IPS-18c (cell line): ENCODE data around the gene SUMO3.

Source experiments
- H3K4me3 ChIP-seq: 2 replicates; pipeline ENCODE4 v1.7.0; 2013; ENCODE audit warnings: low read depth, mild to moderate bottlenecking, low read length, moderate library complexity; ENCODE audit not compliant: insufficient read depth
- H3K9me3 ChIP-seq: one replicate; pipeline ENCODE4 v1.6.1; 2013; ENCODE audit warnings: mild to moderate bottlenecking, low read length, moderate library complexity; ENCODE audit not compliant: control insufficient read depth, insufficient read depth

The SUMO3 gene

DNA sequence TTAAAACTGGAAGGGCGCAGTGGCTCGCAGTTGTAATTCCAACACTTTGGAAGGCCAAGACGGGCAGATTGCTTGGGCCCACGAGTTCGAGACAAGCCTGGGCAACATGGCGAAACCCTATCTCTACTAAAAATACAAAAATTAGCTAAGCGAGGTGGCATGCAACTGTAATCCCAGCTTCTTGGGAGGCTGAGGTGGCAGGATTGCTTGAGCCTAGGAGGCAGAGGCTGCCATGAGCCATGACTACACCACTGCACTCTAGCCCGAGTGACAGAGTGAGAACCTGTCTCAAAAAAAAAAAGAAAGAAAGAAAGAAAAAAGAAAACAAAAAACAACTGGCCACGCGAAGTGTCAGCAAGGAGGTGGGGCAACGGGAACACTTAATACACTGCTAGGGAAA lies 22.5 kb downstream of the SUMO3 start:
- no peak overlapping the region for H3K4me3 ChIP-seq
- no peaks in the 10 kb centered on the region for H3K9me3 ChIP-seq

DNA sequence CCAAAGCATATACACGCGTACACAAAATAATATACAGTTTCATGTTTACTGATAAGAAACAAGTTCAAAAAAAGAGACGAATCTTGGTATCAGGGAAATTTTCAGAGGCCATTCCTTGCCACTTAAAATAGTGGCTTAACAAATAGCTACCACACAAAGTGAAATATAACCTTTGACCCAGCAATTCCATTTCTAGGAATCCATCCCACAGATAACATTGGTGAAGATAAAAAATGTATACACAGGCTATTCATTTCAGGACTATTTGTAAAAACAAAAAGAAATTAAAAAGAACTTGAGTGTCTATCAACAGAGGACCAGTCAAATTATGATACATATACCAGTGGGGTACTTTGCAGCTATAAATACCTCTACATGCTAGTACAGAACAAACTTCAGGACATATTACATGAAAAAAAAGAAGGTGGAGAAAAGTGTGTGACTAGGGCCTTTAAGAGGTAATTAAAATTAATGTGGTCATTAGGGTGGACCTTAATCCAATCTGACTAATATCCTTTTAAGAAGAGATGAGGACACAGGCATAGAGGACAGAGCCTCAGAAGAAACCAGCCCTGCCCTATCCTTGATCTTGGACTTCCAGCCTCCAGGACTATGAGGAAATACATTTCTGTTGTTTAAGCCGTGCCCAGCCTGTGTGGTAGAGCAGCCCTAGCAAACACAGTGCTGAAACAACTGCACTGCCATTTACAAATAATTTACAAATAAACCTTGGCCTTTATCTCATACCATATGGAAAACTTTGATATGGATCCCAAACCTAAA lies 24.1 kb downstream of the SUMO3 start:
- Histone ChIP-seq H3K4me3 (no peak overlapping the region), H3K9me3 (no peaks in the 10 kb centered on the region)

DNA sequence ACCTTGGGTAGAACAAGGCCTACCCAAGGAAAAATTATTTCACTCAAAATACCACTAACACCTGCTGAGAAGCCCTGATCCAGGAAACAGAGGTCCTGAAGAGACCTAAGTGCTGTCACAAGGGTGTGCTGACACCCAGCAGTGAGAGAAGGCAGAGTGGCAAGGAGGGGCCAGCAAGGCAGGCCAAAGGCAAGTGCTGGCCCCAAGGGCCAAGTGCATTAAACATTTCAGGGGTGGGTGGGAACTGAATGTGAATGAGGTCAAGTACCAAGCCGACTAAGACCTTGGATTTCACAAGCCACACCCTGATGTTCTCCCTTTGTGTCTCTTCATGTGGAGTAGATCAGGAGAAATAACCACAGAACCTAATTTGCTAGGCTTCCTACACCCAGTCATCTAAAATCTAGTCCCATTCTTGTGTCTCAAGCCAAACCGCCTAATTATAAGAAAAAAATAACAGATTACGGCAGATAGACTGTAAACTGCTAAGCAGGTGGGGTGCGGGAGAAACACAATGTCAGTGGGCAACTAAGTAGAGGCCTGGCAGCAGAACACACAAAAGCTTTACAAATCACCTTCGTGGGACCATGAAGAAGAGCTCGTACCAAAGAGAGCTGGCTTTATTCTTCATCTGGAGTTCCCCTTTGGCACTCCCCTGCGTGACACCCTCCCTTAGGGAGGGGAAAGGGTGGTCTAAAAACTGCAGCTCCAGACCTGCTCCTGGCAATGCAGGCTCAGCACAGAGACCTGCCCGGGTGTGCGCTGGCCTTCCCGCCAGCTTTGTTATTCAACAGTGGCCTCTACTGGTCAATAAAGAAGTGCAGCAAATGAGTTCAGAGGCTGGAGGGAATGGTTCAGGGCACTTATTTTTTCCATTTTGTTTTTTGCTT lies 24.9 kb downstream of the SUMO3 start:
- no peaks in the 10 kb centered on the region for H3K9me3 ChIP-seq
- H3K4me3 ChIP-seq = no peak overlapping the region

DNA sequence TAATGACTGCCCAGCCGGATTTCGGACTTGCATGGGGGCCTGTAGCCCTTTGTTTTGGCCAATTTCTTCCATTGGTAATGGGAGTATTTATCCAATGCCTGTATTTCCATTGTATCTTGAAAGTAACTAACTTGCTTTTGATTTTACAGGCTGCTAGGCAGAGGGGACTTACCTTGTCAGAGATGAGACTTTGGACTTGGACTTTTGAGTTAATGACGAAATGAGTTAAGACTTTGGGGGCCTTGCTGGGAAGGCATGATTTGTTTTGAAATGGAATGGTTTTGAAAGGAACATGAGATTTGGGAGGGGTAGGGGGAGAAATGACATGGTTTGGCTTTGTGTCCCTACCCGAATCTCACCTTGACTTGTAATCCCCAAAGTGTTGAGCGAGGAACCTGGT lies 25.9 kb downstream of the SUMO3 start:
- peaks cover under 1% of the 10 kb centered on the region for H3K9me3 ChIP-seq
- H3K4me3 ChIP-seq = no peak overlapping the region

DNA sequence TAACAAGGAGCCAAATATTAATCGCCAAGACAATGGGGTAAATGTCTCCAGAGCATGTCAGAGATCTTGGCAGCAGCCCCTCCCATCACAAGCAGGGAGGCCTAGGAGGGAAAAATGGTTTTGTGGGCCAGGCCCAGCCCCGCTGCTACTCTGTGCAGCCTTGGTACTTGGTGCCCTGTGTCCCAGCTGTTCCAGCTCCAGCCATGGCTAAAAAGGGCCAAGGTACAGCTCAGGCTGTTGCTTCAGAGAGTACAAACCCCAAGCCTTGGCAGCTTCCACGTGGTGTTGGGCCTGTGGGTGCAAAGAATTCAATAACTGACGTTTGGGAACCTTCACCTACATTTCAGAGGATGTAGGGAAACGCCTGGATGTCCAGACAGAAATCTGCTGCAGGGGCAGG lies 26.6 kb downstream of the SUMO3 start:
- H3K9me3 ChIP-seq = peaks cover 2% of the 10 kb centered on the region
- no peak overlapping the region for H3K4me3 ChIP-seq

DNA sequence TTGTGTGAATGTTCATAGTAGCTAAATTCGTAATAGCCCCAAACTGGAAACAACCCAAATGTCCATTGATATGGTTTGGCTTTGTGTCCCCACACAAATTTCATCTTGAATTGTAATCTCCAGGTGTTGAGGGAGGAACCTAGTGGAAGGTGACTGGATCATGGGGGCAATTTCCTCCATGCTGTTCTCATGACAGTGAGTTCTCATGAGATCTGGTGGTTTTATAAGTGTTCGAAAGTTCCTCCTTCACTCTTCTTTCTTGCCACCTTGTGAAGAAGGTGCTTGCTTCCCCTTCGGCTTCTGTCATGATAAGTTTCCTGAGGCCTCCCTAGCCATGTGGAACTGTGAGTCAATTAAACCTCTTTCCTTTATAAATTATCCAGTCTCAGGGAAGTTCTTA lies 27.5 kb downstream of the SUMO3 start:
- H3K9me3 ChIP-seq = peaks cover 2% of the 10 kb centered on the region

DNA sequence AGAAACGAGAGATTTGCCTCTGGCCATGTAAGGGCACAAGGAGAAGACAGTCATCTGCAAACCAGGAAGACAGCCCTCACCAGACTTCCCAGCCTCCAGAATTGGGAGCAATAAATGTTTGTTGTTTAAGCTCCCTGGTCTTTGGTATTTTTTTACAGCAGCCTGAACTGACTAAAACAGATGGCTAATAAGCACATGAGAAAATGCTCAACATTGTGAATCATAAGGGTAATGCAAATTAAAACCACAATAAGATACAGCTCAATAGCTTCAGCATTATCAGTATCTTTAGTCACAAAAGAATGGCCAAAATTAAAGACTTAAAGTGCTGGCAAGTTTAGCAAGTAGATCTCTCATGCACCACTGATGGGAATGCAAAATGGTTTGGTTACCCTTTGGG lies 28.0 kb downstream of the SUMO3 start:
- Histone ChIP-seq H3K9me3 (peaks cover 6% of the 10 kb centered on the region), H3K4me3 (no peak overlapping the region)

More for the DNA sequence above, 27.5 kb downstream of the SUMO3 start:
- no peak overlapping the region for H3K4me3 ChIP-seq

DNA sequence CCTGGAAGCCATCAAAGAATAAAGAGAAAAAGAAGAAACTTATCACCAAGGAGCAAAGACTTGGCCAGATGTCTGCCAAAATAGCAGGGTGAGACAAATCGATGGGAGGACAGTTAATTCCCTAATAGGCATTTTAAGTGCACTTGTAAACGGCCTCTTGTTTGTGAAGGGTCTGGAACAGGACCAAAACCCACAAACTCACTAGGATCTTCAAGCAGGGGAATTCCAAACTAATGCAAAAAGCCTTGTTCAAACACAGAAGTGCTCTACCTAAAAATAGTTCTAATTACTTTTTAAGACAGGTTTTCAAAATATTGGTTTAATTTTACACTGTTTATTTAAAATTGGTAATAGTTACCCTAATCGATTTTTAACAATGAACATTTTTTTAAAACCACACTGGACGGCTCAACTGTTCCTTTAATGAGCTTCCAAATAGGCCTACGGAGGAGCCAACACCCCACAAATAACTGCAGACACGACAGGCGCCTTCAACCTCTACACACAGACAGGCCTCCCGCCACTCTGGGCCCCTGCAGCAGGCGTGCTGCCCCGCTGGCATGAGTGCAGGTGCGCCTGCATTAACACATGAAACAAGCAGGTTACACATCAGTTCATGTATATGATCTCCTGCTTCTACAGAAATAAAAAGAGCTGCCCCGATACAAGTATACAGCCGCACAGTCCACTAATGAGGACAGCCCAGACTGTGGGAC lies 32.1 kb downstream of the SUMO3 start:
- Histone ChIP-seq H3K9me3 (peaks cover 6% of the 10 kb centered on the region), H3K4me3 (no peak overlapping the region)

DNA sequence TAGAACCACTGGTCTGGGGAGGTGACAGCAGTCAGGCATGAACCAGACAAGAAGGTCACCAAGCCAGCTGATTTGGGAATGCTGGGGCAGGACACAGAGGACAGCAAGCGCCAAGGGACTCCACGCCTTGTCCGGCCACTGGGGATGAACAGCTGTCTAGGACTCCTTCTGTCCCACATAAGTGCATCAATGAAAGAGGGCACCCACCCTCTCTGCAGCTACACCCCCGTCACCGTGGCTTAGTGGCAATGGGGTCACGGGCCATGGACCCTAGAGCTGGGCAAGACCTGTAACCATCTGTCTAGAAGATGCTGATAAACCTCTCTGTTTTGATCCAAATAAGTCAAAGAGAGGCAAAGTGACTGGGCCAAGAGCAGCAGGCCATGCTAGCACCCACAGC lies 33.1 kb downstream of the SUMO3 start:
- no peak overlapping the region for H3K4me3 ChIP-seq
- H3K9me3 ChIP-seq = peaks cover 6% of the 10 kb centered on the region

DNA sequence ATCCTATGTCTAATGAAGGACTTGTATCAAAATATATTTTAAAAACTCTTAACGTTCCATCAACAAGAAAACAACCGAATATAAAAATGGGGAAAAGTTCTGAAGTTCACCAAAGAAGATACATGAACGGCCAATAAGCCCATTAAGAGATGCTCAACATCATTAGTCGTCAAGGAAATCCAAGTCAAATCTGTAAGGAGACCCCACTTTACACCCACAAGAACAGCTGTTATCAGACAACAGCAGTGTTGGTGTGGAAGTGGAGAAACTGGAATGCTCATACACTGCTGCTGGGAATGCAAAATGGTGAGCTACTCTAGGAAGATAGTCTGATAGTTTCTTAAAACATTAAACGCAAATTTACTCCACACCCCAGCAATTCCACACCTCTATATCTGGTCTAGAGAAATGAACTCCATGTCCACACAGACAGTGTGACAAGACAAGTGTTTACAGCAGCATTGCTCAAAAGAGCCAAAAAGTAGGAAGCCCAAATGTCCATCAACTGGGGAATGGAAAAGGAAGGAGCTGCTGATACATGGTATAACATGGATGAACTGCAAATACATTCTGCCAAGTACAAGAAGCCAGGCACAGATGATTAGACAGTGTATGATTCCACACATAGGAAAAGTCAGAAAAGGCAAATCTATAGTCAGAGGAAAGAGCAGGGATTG lies 34.7 kb downstream of the SUMO3 start:
- peaks cover 6% of the 10 kb centered on the region for H3K9me3 ChIP-seq
- H3K4me3 ChIP-seq = no peak overlapping the region

DNA sequence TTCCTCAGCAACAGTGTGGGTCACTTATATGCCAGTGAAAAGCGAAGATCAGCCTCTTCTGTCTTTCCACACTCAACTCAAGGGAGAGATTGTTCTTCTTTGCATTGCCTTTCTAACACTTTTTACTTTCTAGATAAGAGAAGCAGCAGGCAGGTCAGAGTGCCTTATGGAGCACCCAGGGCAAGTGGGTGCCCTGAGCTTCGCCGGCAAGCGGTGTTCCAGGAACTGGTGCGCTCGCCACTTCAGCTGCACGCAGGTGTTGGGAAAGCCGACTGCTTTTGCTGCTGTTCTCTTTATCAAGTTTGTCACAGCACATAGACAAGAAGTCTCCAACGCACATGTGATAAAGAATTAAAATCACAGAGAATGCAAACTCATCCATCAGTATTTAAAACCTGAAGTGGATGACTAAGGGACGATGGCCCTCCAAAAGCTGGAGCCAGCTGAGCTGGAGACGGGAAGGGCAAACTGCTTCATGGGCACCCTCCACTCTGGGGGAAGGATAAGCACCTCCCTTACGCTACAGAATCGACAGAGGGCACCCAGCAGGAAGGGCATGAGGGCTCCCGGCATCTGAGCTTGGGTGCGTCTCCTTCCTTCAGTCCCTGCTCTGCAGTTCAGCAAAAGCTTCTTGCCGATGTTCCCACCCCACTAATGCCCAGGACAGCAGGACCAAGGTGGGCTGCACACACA lies 36.9 kb downstream of the SUMO3 start:
- Histone ChIP-seq H3K4me3 (no peak overlapping the region), H3K9me3 (peaks cover 4% of the 10 kb centered on the region)

DNA sequence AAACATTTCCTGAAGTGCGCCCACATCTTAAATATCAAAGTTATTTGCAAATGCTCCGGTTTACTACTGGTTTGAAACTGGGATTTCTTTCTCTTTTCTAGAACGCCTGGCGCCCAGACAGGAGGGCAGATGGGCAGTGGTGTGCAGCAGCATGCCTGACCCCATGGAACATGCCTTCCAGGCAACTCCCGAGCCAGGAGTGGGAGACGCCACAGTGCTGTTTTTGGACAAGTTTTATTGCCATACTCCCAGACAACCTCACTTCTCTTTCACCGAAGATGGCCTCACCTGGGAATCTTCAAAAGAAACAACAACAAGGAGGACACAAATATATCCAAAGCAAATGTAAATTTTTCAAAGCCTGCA lies 37.7 kb downstream of the SUMO3 start:
- Histone ChIP-seq H3K9me3 (peaks cover 3% of the 10 kb centered on the region), H3K4me3 (no peak overlapping the region)

DNA sequence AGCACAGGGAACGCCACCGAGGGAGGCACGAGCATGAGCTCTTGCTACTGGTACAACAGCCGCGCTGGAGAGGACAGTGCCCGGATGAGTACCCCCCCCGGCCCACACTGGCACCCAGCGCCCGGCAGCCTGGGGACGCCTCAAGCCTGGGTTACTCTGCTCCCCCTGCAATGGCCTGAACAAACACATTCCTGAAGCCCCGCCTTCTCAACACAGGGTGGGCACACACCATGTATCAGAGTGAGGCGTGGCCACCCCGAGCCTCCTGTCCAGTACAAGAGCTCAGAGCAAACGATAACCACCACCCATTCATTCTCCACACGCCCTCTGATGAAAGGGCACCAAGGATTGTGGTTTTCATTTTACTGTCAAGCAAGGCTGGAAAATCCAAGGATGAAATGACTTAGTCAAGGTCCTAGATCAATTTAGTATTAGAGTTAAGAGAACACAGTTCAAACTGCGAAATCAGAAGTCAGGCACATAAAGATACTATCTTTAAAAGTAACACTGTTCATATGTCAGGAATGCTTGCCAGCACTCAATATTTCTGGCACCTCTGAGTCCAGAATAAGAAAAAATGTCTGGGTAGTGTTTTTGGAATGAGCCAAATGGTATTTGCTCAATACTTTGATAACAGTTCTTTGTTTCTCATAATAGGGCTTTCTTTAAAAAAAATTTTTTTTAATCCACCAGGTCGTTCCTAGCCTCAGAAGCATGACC lies 38.3 kb downstream of the SUMO3 start:
- no peaks in the 10 kb centered on the region for H3K9me3 ChIP-seq
- H3K4me3 ChIP-seq = no peak overlapping the region

DNA sequence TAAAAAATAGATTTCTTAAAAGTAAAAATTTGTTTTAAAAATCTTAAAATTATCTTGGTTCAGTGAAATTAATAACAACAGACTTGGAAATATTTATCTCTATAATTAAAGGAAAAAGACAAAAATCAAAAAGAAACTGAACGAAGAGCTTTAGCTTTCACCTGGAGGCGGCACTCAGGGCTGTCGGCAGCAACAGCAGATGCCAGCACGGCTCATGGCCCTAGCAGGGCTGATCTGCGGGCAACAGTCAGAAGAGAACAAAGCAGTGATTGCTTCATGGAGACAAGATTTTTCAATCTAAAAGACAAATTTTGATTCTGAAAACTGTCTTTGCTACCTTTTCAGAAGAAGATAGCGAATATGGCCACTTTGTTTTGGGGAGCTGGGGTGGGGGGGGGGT lies 38.9 kb downstream of the SUMO3 start:
- Histone ChIP-seq H3K9me3 (no peaks in the 10 kb centered on the region), H3K4me3 (no peak overlapping the region)

DNA sequence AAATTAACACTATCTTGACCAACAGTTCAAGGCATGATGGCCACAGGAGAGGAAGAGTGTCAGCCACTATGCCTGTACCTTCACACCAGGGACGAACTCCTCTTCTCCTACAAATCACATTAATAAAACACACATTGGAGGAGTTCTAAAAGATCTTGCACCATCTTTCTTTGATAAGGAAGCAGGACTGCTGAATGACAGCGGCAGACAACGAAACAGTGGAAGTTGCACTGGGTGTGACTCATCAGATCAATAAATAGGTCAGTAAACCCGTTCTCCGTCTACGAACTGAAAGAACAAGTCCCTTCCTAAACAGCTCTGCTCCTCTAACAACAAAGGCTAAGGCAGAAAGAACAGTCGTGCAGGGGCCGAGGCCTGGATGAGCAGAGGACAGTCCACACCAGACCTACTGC lies 39.4 kb downstream of the SUMO3 start:
- Histone ChIP-seq H3K4me3 (no peak overlapping the region), H3K9me3 (no peaks in the 10 kb centered on the region)

DNA sequence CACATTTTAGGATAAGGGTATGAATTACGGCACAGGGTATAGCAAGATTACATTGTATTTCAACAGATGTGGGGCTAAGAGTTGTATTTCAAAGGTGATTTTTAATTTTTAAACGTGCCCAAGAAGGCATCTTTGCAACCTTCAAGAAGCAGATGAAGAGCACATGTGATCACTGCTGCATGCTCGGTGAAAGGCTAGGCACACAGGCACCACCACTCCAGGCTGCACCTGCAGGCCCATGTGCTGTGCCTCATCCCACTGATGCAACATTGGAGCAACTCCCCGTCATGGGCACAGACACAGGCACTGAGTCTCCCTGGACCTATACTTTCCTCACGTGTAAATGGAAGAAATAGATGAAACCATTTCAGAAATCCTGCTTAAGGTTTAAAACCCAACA lies 39.8 kb downstream of the SUMO3 start:
- no peaks in the 10 kb centered on the region for H3K9me3 ChIP-seq
- no peak overlapping the region for H3K4me3 ChIP-seq
